GM12872 (cell line): ENCODE results near the gene ZNF316.

Experiments
- CTCF ChIP-seq: IDR thresholded peaks from 3 replicates; pipeline ENCODE4 v1.5.1; 2011; ENCODE audit warnings: low read depth, mild to moderate bottlenecking, low read length, moderate library complexity; ENCODE audit not compliant: insufficient read depth

The ZNF316 gene

DNA sequence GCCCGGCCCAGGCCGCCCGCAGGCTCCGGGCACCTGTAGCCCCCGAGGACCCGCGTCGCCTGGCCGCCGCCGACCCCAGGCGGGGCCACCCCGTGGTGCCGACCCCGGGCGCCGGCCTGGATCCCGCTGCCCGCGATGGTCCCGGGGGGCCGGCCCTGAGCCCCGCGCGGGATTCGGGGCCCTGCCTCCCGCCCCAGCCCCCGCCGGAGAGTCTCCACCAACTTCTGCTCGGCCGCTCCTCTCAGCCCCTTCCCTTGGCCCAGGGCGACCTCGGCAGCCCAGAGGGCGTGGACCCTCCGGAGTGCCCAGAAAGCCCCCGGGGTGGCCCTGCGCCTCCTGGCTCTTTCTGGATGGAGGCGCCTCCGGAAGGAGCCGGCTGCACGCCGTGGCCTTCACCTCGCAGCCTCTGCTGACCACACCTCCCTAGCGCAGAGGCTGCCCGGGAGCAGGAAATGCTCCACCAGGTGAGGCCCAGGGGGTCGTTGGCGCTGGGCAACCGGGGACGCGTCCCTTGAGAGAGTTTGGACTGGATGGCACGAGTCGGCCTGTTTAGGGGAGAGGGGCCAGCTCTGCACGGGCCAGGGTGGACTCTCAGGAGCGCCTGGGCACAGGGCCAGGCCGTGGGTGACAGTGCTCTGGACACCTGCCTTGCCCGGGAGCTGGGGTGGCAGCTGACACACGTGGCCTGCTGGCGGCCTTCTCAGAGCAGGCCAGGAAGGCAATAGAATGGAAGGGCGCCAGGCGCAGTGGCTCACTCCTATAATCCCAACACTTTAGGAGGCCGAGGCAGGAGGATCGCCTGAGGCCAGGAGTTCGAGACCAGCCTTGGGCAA, 21.2 kb upstream of the ZNF316 start:
- TF ChIP-seq CTCF = no peak

DNA sequence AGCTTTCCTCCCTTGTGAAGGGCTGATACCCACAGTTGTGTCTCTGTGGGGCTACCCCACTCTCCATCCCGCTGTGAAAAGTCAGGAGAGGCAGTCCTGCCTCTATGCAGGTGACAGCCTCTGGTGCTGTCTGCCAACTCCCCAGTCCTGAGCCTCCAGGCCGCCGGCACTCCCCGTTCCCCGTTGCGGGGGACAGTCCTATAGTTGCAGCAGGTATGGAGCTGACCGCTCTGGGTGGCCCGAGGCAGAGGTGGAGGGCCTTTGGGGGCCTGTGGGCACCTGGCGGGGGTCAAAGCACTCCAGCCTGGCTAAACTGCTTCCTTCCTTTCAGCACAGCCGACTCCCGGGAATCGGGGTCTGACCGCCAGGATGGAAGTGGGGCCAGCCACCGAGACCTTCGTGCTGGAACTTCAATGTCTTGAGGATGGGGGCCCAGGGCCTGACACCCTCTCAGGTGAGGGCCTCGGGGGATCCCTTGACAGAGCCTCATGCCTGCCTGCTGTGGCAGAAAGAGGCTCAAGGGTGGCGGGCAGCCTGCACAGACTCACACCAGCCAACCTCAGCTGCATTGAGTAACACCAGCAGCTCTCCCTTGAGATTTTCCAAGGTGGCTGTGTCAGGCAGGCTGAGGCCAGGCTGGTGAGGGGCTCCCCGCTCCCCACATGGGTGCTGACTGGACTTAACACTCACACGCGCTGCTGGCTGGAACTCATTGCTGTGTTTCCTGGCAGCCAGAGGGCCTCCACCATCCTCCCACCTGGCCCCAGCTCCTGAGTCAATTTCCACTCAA, 20.1 kb upstream of the ZNF316 start:
- TF ChIP-seq CTCF = no peak

- no peak for TF ChIP-seq CTCF
Observed at GRCh38 chr7:6618621-6619020, 18.5 kb upstream of the ZNF316 start.

- no peak for TF ChIP-seq CTCF
Observed at GRCh38 chr7:6619961-6620360, 17.2 kb upstream of the ZNF316 start.

GRCh38 chr7:6621195-6622133, 15.7 kb upstream of the ZNF316 start:
- TF ChIP-seq CTCF = no peak

- TF ChIP-seq CTCF = no peak
Observed at GRCh38 chr7:6622134-6622710, 14.9 kb upstream of the ZNF316 start.
